HTERT RPE-1 (cell line): ENCODE measurements around the gene SLC35E4.
"Not testable (repeated sequence)": the region's sequence is repeated elsewhere in the genome, so short reads cannot be mapped to it uniquely, and the experiment has no call there.

Experiments used
- in situ Hi-C: fragments of 300-500 bp; cut with MboI; formaldehyde crosslinking; loops from 4 replicates; pipeline ENCODE4 v1.14.3; 2020; ENCODE audit warnings: low sequenced_read_pairs

SLC35E4 gene

GRCh38 chr22:30635273-30636225 lies at the start of gene SLC35E4:
SLC35E4 (plus strand) TSS chr22:30635781; CDS start chr22:30636451, 670 bp downstream.
- in situ Hi-C loops: no loop called here

- in situ Hi-C loops: no loop called here
Observed at GRCh38 chr22:30586414-30586813, 49.2 kb upstream of the SLC35E4 start.

- in situ Hi-C loops: no loop called here
Observed at GRCh38 chr22:30591191-30591587, 44.4 kb upstream of the SLC35E4 start.

GRCh38 chr22:30591588-30592359 lies 43.8 kb upstream of the SLC35E4 start, which contains the start of gene PES1:
PES1 (minus strand) TSS chr22:30591910; CDS start chr22:30591833, 77 bp downstream.
- in situ Hi-C loops: no loop called here

- in situ Hi-C loops: not testable (repeated sequence)
Observed at GRCh38 chr22:30592360-30592713, 43.2 kb upstream of the SLC35E4 start.

- in situ Hi-C loops: no loop called here
Observed at GRCh38 chr22:30596199-30596598, 39.4 kb upstream of the SLC35E4 start.

- in situ Hi-C loops: no loop called here
Observed at GRCh38 chr22:30596886-30597285, 38.7 kb upstream of the SLC35E4 start.

- in situ Hi-C loops: no loop called here
Observed at GRCh38 chr22:30598986-30599385, 36.6 kb upstream of the SLC35E4 start.

- in situ Hi-C loops: no loop called here
Observed at GRCh38 chr22:30600921-30601320, 34.7 kb upstream of the SLC35E4 start.

- in situ Hi-C loops: no loop called here
Observed at GRCh38 chr22:30601464-30601863, 34.1 kb upstream of the SLC35E4 start.

GRCh38 chr22:30602049-30602448 lies 33.5 kb upstream of the SLC35E4 start:
- in situ Hi-C loops: no loop called here

GRCh38 chr22:30603801-30604200 lies 31.8 kb upstream of the SLC35E4 start:
- in situ Hi-C loops: no loop called here

- in situ Hi-C loops: no loop called here
Observed at GRCh38 chr22:30604723-30605122, 30.9 kb upstream of the SLC35E4 start.

GRCh38 chr22:30605449-30606110 lies 30.0 kb upstream of the SLC35E4 start:
- in situ Hi-C loops: no loop called here

GRCh38 chr22:30606455-30607299 lies 28.9 kb upstream of the SLC35E4 start, which contains the start of gene TCN2:
TCN2 (plus strand) TSS chr22:30607174; CDS start chr22:30607332, 158 bp downstream.
- in situ Hi-C loops: no loop called here

- in situ Hi-C loops: no loop called here
Observed at GRCh38 chr22:30607300-30607930, 28.2 kb upstream of the SLC35E4 start.

GRCh38 chr22:30607939-30608338 lies 27.6 kb upstream of the SLC35E4 start:
- in situ Hi-C loops: no loop called here

GRCh38 chr22:30609260-30610185 lies 26.1 kb upstream of the SLC35E4 start:
- in situ Hi-C loops: no loop called here

GRCh38 chr22:30610299-30610698 lies 25.3 kb upstream of the SLC35E4 start:
- in situ Hi-C loops: no loop called here
